Neural progenitor cell (in vitro differentiated cells): ENCODE measurements around the gene DHRS11.

Source experiments
- EZH2 ChIP-seq: fragments of 200-600 bp; sonication (generic); IDR thresholded peaks from 2 replicates; pipeline ENCODE4 v1.6.1; 2017; ENCODE audit warnings: antibody characterized with exemption, mild to moderate bottlenecking, moderate library complexity
- EZH2phosphoT487 ChIP-seq: fragments of 200-600 bp; sonication (generic); IDR thresholded peaks from 2 replicates; pipeline ENCODE4 v1.6.1; 2017; ENCODE audit warnings: antibody characterized with exemption
- TF ChIP-seq, protein P1 (sequence below): fragments of 200-600 bp; sonication (generic); IDR thresholded peaks from 2 replicates; pipeline ENCODE4 v1.5.1; 2017; ENCODE audit warnings: antibody characterized with exemption, mild to moderate bottlenecking

DNA sequence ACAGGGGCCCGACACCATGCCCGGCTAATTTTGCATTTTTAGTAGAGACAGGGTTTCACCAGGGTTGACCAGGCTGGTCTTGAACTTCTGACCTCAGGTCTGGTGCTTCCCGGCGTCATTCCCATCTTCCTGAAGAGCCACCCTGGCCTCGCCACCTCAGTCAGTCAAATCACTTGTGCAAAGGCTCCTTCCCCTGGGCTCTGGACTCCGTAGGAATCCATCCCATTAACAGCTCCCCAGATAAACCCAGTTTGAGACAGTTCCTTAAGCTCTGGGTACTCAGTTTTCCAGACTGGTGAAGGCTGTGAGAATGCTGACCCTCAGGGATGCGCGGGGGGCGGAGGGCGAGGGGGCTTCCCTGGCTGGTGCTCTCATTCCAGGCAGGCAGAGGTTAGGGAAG, 49.2 kb downstream of the DHRS11 start:
- TF ChIP-seq, protein P1, sequence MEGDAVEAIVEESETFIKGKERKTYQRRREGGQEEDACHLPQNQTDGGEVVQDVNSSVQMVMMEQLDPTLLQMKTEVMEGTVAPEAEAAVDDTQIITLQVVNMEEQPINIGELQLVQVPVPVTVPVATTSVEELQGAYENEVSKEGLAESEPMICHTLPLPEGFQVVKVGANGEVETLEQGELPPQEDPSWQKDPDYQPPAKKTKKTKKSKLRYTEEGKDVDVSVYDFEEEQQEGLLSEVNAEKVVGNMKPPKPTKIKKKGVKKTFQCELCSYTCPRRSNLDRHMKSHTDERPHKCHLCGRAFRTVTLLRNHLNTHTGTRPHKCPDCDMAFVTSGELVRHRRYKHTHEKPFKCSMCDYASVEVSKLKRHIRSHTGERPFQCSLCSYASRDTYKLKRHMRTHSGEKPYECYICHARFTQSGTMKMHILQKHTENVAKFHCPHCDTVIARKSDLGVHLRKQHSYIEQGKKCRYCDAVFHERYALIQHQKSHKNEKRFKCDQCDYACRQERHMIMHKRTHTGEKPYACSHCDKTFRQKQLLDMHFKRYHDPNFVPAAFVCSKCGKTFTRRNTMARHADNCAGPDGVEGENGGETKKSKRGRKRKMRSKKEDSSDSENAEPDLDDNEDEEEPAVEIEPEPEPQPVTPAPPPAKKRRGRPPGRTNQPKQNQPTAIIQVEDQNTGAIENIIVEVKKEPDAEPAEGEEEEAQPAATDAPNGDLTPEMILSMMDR, result no peak
- TF ChIP-seq EZH2phosphoT487 (no peak), EZH2 (no peak)
